ENCODE data around the gene PPP1R3A.

Gene PPP1R3A, protein sequence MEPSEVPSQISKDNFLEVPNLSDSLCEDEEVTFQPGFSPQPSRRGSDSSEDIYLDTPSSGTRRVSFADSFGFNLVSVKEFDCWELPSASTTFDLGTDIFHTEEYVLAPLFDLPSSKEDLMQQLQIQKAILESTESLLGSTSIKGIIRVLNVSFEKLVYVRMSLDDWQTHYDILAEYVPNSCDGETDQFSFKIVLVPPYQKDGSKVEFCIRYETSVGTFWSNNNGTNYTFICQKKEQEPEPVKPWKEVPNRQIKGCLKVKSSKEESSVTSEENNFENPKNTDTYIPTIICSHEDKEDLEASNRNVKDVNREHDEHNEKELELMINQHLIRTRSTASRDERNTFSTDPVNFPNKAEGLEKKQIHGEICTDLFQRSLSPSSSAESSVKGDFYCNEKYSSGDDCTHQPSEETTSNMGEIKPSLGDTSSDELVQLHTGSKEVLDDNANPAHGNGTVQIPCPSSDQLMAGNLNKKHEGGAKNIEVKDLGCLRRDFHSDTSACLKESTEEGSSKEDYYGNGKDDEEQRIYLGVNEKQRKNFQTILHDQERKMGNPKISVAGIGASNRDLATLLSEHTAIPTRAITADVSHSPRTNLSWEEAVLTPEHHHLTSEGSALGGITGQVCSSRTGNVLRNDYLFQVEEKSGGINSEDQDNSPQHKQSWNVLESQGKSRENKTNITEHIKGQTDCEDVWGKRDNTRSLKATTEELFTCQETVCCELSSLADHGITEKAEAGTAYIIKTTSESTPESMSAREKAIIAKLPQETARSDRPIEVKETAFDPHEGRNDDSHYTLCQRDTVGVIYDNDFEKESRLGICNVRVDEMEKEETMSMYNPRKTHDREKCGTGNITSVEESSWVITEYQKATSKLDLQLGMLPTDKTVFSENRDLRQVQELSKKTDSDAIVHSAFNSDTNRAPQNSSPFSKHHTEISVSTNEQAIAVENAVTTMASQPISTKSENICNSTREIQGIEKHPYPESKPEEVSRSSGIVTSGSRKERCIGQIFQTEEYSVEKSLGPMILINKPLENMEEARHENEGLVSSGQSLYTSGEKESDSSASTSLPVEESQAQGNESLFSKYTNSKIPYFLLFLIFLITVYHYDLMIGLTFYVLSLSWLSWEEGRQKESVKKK

GRCh38 chr7:113918946-113919345 is at the start of gene PPP1R3A:
Gene PPP1R3A, minus strand, starts transcription at chr7:113919009. Its CDS starts 13 bp downstream, at chr7:113918996.
- POLR2A ChIA-PET, result no interaction called here
- no peak for DNase-seq (ENCODE audit: extremely low spot score)
- TF ChIP-seq, protein P1, sequence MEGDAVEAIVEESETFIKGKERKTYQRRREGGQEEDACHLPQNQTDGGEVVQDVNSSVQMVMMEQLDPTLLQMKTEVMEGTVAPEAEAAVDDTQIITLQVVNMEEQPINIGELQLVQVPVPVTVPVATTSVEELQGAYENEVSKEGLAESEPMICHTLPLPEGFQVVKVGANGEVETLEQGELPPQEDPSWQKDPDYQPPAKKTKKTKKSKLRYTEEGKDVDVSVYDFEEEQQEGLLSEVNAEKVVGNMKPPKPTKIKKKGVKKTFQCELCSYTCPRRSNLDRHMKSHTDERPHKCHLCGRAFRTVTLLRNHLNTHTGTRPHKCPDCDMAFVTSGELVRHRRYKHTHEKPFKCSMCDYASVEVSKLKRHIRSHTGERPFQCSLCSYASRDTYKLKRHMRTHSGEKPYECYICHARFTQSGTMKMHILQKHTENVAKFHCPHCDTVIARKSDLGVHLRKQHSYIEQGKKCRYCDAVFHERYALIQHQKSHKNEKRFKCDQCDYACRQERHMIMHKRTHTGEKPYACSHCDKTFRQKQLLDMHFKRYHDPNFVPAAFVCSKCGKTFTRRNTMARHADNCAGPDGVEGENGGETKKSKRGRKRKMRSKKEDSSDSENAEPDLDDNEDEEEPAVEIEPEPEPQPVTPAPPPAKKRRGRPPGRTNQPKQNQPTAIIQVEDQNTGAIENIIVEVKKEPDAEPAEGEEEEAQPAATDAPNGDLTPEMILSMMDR (IDR thresholded peaks at IDR 0.05; ENCODE audit: control extremely low read depth, extremely low read depth, low read depth, missing control alignments), result no peak
- CTCF ChIA-PET, result no interaction called here

- POLR2A ChIA-PET, result no interaction called here
- DNase-seq (ENCODE audit: extremely low spot score), result no peak
- TF ChIP-seq, protein P1 (IDR thresholded peaks at IDR 0.05; ENCODE audit: control extremely low read depth, extremely low read depth, low read depth, missing control alignments), result no peak
- CTCF ChIA-PET, result no interaction called here
Observed at GRCh38 chr7:113963356-113963755, 44.5 kb upstream of the PPP1R3A start.

DNA sequence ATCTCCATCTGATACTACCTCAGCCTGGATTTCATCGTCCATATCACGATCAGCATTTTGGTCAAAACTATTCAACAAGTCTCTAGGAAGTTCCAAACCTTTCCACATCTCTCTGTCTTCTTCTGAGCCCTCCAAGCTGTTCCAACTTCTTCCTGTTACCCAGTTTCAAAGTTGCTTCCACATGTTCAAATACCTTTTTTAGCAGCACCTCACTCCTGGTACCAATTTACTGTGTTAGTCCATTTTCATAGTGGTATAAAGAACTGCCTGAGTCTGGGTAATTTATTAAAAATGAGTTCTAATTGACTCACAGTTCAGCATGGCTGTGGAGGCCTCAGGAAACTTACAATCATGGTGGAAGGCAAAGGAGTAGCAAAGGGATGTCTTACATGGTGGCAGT is 41.1 kb upstream of the PPP1R3A start:
- POLR2A ChIA-PET, result no interaction called here
- TF ChIP-seq, protein P1 (IDR thresholded peaks at IDR 0.05; ENCODE audit: control extremely low read depth, extremely low read depth, low read depth, missing control alignments), result no peak
- CTCF ChIA-PET, result no interaction called here

DNA sequence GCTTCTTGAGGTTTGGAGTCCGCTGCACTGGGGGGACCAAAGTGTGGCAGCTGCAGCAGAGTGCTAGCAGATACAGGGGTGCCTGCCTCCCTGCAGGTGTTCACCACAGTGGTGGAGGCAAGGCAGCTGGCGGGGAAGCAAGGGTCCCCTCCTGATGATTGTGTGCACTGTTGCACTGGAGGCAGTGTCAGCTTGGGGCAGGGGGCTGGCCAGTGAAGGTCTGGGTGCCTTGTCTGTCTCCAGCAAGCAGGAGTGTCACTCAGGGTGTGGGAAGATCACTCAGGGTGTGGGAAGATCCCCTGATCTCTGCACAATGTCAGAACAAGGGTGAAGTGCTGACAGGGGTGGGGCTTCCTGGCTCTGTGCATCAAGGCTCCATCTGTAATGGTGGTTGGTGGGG is 36.3 kb upstream of the PPP1R3A start:
- TF ChIP-seq, protein P1 (IDR thresholded peaks at IDR 0.05; ENCODE audit: control extremely low read depth, extremely low read depth, low read depth, missing control alignments), result no peak
- POLR2A ChIA-PET, result no interaction called here
- CTCF ChIA-PET, result interaction anchor here (1.1 kb wide), 1 partner anchor 17 kb away, joined by 3 read pairs; no protein-coding TSS in a partner anchor
- no peak for DNase-seq (ENCODE audit: extremely low spot score)

More for the DNA sequence above, 41.1 kb upstream of the PPP1R3A start:
- DNase-seq (ENCODE audit: extremely low spot score), result no peak

DNA sequence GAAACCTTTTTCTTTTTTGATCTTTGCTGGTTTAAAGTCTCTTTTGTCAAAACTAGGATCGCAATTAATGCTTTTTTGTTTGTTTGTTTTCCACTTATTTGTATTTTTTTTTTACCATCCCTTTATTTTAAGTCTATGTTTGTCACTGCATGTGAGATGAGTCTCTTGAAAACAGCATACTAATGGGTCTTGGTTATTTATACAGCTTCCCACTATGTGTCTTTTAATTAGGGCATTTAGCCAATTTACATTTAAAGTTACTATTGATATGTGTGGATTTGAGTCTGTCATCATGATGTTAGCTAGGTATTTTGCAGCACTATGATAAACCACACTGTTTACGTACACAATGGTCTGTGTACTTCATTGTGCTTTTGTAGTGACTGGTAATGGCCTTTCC is 34.7 kb upstream of the PPP1R3A start:
- no peak for DNase-seq (ENCODE audit: extremely low spot score)
- CTCF ChIA-PET, result no interaction called here
- POLR2A ChIA-PET, result no interaction called here

More for the DNA sequence above, 34.7 kb upstream of the PPP1R3A start:
- TF ChIP-seq, protein P1 (IDR thresholded peaks at IDR 0.05; ENCODE audit: control extremely low read depth, extremely low read depth, low read depth, missing control alignments), result no peak

Data from GM10248 (cell line).